IPS DF 4.7 (cell line): Measurements from ENCODE around the gene VWF.

ENCODE experiments used
- DNase-seq: peaks from one replicate; pipeline ENCODE4 v3.0.0-alpha.2; 2013; ENCODE audit warnings: low spot score; ENCODE audit errors: extremely low read depth

The VWF gene

DNA sequence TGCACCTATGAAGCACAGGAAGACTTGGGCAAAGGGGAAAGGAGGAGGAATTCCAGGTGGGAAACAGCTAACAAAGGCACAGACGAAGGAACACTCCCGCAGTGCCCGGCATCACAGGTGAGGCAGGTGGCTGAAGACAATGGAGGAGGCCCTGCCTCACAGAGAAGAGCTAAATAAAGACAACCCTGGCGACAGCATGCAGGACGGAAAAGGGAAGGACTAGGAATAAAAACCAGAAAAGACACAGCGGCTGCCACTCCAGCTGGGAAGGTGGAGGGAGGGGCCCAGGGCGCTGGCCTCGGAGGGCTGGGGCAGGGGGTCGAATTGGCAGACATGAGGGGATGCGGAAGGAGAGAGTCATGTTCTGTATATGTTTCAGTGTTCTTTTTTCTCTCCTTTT lies 136.4 kb downstream of the VWF start:
- DNase-seq, result no peak

DNA sequence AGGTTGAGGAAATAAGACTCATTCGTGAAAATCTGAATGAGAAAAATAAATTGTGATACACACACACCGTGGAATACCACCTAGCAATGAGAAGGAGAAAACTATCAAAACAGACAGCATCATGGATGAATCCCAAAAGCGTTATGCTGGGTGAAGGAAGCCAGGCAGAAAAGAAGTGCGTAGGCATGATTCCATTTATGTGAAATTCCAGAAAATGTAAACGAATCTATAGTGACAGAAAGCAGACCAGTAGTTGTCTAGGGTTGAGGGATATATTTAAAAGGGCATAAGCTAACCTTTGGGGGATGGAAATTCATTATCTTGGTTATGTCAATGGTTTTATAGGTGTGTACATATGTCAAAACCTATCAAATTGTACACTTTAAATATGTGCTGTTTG lies 136.9 kb downstream of the VWF start:
- no peak for DNase-seq

GRCh38 chr12:5985471-5985870 lies 139.0 kb downstream of the VWF start:
- DNase-seq, result no peak

DNA sequence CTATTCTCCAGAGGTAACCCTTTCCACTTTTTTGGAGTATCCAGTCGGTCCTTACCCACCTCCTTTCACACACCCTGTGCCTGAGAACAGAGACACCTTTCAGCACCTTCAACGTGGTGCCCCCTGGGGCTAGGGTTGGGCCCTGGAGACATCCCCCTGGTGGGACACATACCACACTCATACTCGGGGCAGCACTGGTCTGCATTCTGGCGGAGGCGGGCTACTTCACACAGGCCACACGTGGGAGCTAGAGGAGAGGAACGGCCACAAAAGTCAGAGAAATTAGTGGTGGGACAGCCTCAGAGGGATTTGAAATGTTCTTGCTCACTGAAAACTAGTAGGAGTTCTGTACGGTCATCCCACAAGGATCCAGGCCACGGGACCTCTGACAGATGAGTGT lies 139.6 kb downstream of the VWF start:
- no peak for DNase-seq

GRCh38 chr12:5982106-5982505 lies 142.4 kb downstream of the VWF start:
- no peak for DNase-seq

- DNase-seq, result no peak
Observed at GRCh38 chr12:5977556-5977955, 146.9 kb downstream of the VWF start.

DNA sequence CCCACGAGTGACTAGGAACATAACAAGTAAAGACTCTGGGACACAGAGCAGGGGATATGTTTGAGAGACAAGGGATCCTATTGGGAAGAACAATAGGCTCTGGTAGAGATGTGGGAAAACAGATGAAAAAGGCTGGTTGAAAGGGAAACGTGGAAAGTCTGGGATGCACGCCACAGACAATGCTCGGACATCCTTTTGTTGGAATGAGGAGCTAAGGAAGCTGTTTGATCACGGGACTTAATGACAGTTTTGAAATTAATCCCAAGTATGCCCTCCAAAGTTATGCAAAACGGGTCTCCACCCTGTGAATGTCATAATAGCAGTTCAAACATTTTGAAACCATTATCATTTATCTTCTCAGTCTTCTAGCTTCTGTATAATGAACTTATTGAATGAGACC lies 147.8 kb downstream of the VWF start:
- no peak for DNase-seq

GRCh38 chr12:5976196-5976595 lies 148.3 kb downstream of the VWF start:
- DNase-seq, result no peak

DNA sequence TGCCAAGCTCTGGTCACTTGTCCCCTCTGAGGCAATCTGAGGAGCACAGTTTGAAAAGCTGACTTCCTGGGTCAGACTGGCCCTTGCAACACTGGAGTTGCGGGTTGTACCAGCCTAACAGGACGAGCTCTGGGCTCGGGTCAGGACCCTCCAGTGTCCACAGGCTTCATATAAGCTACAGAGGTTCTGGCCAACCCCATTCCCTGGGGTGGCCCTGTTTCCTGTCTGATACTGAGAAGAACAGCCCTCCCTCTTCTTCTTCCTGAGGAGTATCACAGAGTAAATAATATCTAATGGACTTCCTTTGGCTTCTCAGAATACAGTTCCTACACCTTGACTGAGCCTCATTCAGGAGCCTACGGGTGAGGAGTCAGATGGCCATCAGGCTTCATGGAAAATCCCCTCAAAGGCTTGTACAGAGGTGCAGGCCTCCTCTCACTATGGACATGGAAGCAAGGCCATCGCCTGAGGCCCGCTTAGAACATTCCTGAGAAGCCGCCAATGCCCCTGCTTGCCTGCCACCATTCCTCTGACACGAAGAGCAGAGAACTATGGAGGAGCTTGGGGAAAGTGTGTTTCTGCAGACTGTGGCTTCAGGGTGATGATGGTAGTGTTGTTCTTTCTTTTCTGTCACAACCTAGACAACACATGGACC lies 150.9 kb downstream of the VWF start:
- no peak for DNase-seq

GRCh38 chr12:5972387-5972786 lies 152.1 kb downstream of the VWF start:
- no peak for DNase-seq

- DNase-seq, result no peak
Observed at GRCh38 chr12:5971194-5971850, 153.1 kb downstream of the VWF start.

DNA sequence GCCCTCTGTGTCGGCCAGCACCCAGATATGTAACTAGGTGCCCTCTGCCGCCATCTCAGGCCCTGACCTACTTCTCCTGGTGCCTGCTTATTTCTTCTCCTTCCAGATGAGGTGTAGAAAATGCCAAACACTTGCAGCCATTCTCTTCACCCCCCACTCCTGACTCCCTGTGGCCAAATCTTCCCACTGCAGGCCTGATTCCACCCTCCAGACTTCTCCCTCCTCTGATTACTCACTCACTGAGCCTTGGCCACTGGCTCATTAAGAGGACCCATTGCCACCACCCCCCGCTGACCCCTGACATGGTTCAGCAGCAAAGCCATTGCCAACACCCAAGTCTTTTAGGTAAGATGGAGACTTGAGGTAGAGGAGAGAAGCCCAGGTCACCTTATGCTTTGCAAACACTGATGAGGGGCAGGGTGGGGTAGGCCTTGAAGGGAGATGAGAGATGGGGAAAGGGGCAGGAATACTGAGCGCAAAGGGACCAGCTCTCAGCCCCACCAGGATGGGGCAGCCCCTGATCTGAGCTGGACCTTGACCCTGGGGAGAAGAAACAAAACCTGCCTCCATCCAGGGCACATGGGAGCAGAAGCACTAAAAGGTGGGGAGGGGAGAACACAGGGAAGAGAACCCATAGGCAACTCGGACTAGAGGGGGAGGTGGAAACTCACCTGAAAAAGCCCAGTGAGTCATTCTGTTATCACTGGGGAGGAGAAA lies 154.3 kb downstream of the VWF start:
- no peak for DNase-seq

DNA sequence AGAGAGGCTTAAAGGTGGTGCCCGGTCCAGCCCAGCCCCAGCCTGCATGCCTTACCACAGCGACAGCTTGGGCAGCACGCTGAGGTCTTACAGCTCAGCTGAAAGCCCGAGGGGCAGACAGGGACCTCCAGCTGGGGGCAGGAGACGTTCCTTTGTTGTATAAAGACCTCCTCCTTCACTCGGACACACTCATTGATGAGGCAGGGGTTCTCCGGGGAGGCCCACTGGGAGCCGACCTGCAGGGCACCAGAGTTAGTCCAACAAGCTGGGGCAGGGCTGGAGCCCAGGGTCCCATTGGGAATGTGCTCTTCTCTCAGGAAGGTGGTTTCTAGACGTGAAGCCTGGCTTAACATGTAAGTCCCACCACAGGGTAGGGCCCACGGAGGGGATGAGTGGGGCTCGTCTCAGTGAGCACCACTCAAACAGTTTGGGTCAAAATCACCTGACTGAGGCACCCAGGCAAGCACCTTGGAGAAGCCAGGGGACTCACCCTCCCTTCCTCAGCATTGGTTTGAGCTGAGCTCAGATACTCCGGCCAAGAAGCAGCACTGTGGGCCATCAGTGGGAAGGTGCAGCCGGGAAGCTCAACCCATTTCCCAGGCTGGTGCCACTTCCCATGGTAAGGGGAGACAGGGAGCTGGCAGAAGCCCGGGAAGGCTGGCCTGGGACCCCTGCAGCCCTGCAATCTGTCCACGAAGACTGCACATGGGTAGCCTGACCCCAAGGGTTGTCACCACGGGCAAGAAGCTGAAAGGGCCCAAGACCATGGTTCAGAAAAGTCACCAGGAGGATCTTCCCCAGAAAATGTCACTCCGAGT lies 155.1 kb downstream of the VWF start:
- no peak for DNase-seq

DNA sequence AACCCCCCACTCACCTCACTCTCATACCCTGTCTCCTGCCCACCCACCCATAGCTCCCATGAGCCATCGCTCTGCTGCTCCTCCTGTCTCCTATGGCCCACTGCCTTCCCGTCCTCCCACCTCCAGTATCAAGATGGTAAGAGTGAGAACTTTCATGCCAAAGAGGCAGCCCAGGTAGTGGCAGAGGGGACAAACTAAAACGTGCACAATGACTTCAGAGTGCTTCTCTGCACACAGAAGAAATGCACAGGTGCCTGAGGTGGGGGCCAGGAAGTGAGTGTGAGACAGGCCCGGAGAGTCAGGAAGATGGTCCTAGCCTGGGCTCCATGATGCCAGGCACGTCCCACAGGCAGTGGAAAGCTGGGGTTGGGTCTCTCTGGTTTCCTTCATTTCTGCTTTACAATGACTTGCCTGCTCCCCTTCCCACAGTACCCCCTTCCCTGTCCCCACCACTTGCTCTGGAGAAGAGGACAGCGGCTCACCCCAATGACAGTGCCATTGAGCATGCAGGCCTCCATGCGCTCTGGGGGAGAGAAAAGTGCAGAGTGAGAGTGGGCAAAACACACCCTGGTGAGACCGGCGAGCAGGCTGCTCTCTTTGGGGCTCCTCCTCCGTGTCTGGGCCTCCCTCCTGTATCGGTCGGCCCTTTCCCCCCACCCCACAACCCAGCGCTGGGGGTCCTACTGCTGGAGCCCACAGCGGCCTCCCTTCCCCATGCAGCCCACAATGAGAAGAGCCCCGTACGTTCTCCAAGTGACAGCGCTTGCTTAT lies 156.6 kb downstream of the VWF start:
- DNase-seq, result no peak

DNA sequence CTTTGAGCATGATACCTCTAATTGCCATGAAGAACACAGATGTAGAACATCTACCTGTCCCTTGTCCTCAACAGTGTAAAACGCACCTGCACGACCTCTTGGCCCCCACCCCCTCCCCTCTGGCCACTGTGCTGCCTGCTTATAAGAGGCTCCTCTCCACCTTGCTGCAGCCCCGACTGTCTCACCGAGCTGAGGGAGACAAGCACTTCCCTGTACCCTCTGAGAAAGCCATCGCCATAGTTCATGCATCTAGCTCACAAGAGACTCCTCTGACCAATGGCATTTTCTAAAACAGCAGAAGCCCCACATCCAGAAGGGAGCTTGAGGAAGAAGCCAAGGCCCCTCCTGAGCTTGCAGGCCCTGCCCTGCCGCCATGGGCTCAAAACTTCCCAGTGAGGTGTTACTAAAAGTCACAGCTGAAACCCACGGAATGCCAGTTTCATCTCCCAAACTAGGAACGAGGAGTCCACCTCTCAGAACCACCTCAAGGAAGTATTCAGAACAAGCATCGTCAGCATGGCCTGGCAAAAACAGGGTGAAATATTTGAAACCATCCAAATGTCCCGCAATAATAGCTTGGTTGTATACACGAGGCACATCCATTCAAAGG lies 157.9 kb downstream of the VWF start:
- DNase-seq, result no peak

DNA sequence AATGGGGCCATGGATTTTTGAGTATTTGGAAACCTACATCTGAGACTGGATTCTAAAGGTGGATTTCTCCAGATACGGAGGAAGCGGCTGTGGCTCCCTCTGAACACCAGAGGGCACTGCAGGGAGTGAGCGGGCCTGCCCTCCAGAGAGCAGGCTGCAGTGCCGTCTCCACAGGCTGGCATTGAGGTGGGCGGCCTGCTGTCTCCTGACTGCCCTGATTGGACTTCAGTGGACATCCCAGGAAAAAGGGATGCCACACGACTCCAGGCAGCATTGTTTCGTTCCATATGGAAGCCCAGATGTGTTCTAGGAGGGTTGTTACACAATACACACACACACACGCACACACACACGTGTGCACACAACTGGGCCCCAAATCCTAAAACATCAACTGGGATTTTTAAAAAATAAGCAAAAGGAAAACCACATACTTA lies 158.5 kb downstream of the VWF start:
- no peak for DNase-seq

- DNase-seq, result no peak
Observed at GRCh38 chr12:5964913-5965900, 159.3 kb downstream of the VWF start.

DNA sequence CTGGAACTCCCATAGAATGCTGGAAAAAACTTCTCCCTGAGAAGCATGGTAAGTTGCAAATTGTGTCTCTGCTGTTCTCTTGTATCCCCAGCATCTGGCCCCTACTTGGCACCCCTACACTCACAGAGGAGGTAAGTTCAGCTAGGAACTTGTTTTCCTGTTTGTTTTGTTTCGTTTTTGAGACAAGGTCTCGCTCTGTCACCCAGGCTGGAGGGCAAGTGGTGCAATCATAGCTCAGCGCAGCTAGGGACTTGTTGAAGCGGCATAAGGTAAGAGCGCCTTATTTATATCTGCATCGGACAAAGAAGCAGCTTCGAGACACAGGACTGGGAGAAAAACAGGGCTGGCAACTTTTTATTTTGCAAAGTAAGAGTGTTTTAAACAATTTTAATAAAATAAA lies 161.0 kb downstream of the VWF start:
- no peak for DNase-seq

DNA sequence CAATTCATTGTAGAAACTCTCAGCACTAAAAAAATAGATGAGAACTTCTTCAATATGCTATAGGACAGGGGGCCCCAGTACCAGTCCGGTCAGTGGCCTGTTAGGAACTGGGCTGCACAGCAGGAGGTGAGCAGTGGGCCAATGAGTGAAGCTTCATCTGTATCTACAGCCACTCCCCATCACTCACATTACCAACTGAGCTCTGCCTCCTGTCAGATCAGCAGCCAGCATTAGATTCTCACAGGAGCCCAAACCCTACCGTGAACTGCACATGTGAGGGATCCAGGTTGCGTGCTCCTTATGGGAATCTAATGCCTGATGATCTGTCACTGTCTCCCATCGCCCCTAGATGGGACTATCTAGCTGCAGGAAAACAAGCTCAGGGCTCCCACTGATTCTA lies 163.7 kb downstream of the VWF start:
- no peak for DNase-seq
